Measurements from ENCODE around the gene UBA1. TPM values are rescaled to one million over a fixed set of nuclear protein-coding genes. Genes with fewer than 3 reads are reported as not detected.

Gene UBA1
- total and polyA plus RNA-seq, 2 of the 8 experiments (the other 6 are each of a cell fraction or from before 2014, with no cell fraction given): 313 to 458 TPM

DNA sequence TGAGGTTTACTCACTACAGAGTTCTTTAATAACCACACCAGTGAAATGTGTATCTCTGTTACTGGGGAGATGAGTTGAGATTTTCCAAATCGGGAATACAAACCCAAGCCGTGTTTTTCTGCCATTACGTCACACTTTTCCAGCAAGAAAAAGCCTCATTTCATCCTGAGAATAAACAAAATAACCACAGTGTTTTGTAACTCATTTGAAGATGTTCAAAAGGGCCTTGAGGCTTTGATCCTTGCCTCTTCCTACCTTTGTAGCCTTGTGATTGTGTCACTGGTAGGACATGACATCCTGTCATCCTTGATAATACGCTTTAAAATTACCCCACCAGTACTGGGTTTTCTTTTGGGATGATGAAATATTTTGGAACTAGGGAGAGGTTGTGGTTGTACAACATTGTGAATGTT lies 42.1 kb downstream of the UBA1 start (continued):
- TF ChIP-seq KDM1A (IDR thresholded peaks at IDR 0.05; ENCODE audit: borderline replicate concordance, low read length) (no peak), POU5F1 (IDR thresholded peaks at IDR 0.05; ENCODE audit: low read depth, low read length) (no peak), RAD21 (IDR thresholded peaks at IDR 0.05 in 1 of 2, conservative IDR thresholded peaks at IDR 0.05 in 1 of 2; ENCODE audit: low read depth in 2 of 2, low read length in 2 of 2) (no peak)
- TF ChIP-seq, protein P1, sequence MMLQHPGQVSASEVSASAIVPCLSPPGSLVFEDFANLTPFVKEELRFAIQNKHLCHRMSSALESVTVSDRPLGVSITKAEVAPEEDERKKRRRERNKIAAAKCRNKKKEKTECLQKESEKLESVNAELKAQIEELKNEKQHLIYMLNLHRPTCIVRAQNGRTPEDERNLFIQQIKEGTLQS (IDR thresholded peaks at IDR 0.05; ENCODE audit: insufficient read depth, low read depth, low read length): no peak

All from H1 (cell line).